Astrocyte (in vitro differentiated cells and primary cell): Measurements from ENCODE around the gene VAT1L. TPM values are rescaled to one million over a fixed set of nuclear protein-coding genes. Genes with fewer than 3 reads are reported as not detected.

Source experiments
- DNase-seq: peaks from one replicate; pipeline ENCODE4 v3.0.0-alpha.2; 2010; ENCODE audit warnings: low read depth
- FAIRE-seq: peaks from 2 replicates; lab custom pipeline; 2011; peaks lifted over from hg19 to GRCh38; lab: Jason Lieb, UNC
- H2AFZ ChIP-seq: 2 replicates; pipeline ENCODE4 v1.6.0; 2012; ENCODE audit warnings: low read depth, low read length, inconsistent platforms
- H3K27ac ChIP-seq: 2 replicates; pipeline ENCODE4 v1.5.1; 2011; ENCODE audit warnings: low read depth, low read length, inconsistent platforms
- H3K27me3 ChIP-seq: 2 replicates; pipeline ENCODE4 v1.6.0; 2011; ENCODE audit warnings: low read length, inconsistent platforms; ENCODE audit not compliant: insufficient read depth
- H3K36me3 ChIP-seq: 2 replicates; pipeline ENCODE4 v1.5.1; 2011; ENCODE audit warnings: low read length, inconsistent platforms; ENCODE audit not compliant: insufficient read depth
- H3K4me1 ChIP-seq: 2 replicates; pipeline ENCODE4 v1.5.1; 2011; ENCODE audit warnings: low read length, inconsistent platforms; ENCODE audit not compliant: insufficient read depth
- H3K4me2 ChIP-seq: 2 replicates; pipeline ENCODE4 v1.6.0; 2012; ENCODE audit warnings: low read length, inconsistent platforms
- H3K4me3 ChIP-seq: 2 replicates; pipeline ENCODE4 v1.5.1; 2011; ENCODE audit warnings: low read depth, mild to moderate bottlenecking, low read length, inconsistent platforms; ENCODE audit not compliant: insufficient read depth
- H3K79me2 ChIP-seq: 2 replicates; pipeline ENCODE4 v1.6.0; 2012; ENCODE audit warnings: mild to moderate bottlenecking, low read length, inconsistent platforms; ENCODE audit not compliant: insufficient read depth
- H3K9ac ChIP-seq: 2 replicates; pipeline ENCODE4 v1.6.0; 2012; ENCODE audit warnings: mild to moderate bottlenecking, low read length, inconsistent platforms
- H3K9me3 ChIP-seq: 2 replicates; pipeline ENCODE4 v1.5.1; 2012; ENCODE audit warnings: low read depth, mild to moderate bottlenecking, low read length, inconsistent platforms; ENCODE audit not compliant: insufficient read depth
- H4K20me1 ChIP-seq: 2 replicates; pipeline ENCODE4 v1.6.0; 2012; ENCODE audit warnings: low read length, inconsistent platforms; ENCODE audit not compliant: insufficient read depth
- H3K27ac Mint-ChIP-seq: one replicate; pipeline ENCODE4 v1.8.0; 2021; ENCODE audit warnings: mild to moderate bottlenecking, mixed read lengths; ENCODE audit not compliant: unreplicated experiment
- H3K27me3 Mint-ChIP-seq: one replicate; pipeline ENCODE4 v1.8.0; 2021; ENCODE audit warnings: low read depth, mixed read lengths; ENCODE audit not compliant: unreplicated experiment
- H3K36me3 Mint-ChIP-seq: one replicate; pipeline ENCODE4 v1.8.0; 2021; ENCODE audit warnings: low read depth, mixed read lengths; ENCODE audit not compliant: unreplicated experiment
- H3K4me1 Mint-ChIP-seq: one replicate; pipeline ENCODE4 v1.8.0; 2021; ENCODE audit warnings: low read depth, mixed read lengths; ENCODE audit not compliant: unreplicated experiment
- H3K4me3 Mint-ChIP-seq: one replicate; pipeline ENCODE4 v1.8.0; 2021; ENCODE audit warnings: mild to moderate bottlenecking, moderate library complexity, mixed read lengths; ENCODE audit not compliant: unreplicated experiment
- H3K9me3 Mint-ChIP-seq: one replicate; pipeline ENCODE4 v1.8.0; 2021; ENCODE audit warnings: mild to moderate bottlenecking, mixed read lengths; ENCODE audit not compliant: unreplicated experiment
- EZH2 ChIP-seq: IDR thresholded peaks from 2 replicates; pipeline ENCODE4 v1.6.1; 2012; ENCODE audit warnings: mild to moderate bottlenecking, low read length, inconsistent platforms; ENCODE audit not compliant: insufficient read depth
- total RNA-seq: library from RNA; stranded (reverse); gene quantifications from 2 replicates; pipeline ENCODE4 v1.2.1, GENCODE V29; 2021
- TF ChIP-seq, protein P1 (sequence below): IDR thresholded peaks from 2 replicates; pipeline ENCODE4 v1.5.1; 2011; ENCODE audit warnings: low read depth, mild to moderate bottlenecking, inconsistent platforms, low read length, moderate library complexity; ENCODE audit not compliant: insufficient read depth

Gene VAT1L
- total RNA-seq, 1 donor from 2014 or later = 3.3 TPM

DNA sequence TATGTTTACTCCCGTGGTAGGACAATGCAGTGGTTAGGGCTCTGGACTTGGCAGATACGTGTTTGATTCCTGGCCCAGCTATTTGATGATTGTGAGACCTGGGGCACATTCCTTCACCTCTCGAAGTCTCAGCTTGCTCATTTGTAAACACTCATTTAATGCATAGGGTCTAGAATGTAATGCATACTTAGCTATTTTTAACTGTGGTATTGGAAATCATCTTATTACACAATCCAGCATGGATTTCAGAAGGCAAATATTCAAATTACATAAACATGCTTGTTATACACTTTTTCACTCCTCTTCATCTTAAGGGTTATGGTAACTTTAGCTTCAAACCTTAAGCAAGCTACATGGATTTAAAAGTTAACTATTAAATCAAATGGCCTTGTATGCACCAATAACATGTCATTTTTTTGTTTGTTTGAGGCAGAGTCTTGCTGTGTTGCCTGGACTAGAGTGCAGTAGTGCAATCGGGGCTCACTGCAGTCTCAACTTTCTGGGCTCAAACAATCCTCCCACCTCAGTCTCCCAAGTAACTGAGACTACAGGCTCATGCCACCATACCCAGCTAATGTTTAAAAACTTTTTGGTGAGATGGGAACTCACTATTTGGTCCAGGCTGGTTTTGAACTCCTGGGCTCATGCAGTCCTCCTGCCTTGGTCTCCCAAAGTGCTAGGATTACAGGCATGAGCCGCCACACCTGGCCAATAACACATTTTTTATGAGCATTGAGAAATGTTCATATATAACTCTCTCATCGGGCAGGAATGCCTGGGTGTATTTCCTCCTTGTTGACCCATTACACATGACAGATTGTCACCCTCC is 52.5 kb downstream of the VAT1L start:
- H3K9me3 Mint-ChIP-seq = no peaks in the 10 kb centered on the region
- peaks cover 4% of the 10 kb centered on the region for H3K4me1 Mint-ChIP-seq
- no peak overlapping the region for H3K27ac ChIP-seq

DNA sequence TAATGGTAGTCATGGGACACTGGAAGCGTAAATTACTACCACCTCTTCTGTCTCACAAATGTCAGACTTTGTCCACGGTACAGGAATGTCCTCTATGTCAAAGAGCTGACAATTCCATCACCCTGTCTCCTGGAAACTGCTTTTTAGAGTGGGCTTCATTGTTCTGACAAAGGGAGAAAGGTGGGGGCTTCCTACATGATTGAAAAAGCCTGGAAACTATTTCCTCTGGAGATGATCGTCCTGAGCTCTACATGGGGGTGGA is 53.1 kb downstream of the VAT1L start:
- Histone ChIP-seq H3K27me3 (no peaks in the 10 kb centered on the region), H2AFZ (no peak overlapping the region), H3K27ac (no peak overlapping the region), H3K79me2 (no peaks in the 10 kb centered on the region), H4K20me1 (no peaks in the 10 kb centered on the region), H3K9ac (no peak overlapping the region), H3K36me3 (no peaks in the 10 kb centered on the region), H3K4me2 (no peak overlapping the region), H3K4me1 (peaks cover 3% of the 10 kb centered on the region), H3K4me3 (no peak overlapping the region), H3K9me3 (no peaks in the 10 kb centered on the region)
- FAIRE-seq = no peak
- no peak overlapping the region for H3K4me3 Mint-ChIP-seq
- H3K27me3 Mint-ChIP-seq = peaks cover 8% of the 10 kb centered on the region
- no peak overlapping the region for H3K27ac Mint-ChIP-seq
- DNase-seq = no peak
- TF ChIP-seq, protein P1, sequence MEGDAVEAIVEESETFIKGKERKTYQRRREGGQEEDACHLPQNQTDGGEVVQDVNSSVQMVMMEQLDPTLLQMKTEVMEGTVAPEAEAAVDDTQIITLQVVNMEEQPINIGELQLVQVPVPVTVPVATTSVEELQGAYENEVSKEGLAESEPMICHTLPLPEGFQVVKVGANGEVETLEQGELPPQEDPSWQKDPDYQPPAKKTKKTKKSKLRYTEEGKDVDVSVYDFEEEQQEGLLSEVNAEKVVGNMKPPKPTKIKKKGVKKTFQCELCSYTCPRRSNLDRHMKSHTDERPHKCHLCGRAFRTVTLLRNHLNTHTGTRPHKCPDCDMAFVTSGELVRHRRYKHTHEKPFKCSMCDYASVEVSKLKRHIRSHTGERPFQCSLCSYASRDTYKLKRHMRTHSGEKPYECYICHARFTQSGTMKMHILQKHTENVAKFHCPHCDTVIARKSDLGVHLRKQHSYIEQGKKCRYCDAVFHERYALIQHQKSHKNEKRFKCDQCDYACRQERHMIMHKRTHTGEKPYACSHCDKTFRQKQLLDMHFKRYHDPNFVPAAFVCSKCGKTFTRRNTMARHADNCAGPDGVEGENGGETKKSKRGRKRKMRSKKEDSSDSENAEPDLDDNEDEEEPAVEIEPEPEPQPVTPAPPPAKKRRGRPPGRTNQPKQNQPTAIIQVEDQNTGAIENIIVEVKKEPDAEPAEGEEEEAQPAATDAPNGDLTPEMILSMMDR = no peak
- TF ChIP-seq EZH2 = no peak
- H3K9me3 Mint-ChIP-seq = no peaks in the 10 kb centered on the region
- H3K4me1 Mint-ChIP-seq = peaks cover 4% of the 10 kb centered on the region
- H3K36me3 Mint-ChIP-seq = no peaks in the 10 kb centered on the region

More for the DNA sequence above, 52.5 kb downstream of the VAT1L start:
- Histone ChIP-seq H4K20me1 (no peaks in the 10 kb centered on the region), H3K4me1 (peaks cover 3% of the 10 kb centered on the region), H2AFZ (no peak overlapping the region), H3K9ac (no peak overlapping the region), H3K79me2 (no peaks in the 10 kb centered on the region), H3K27me3 (no peaks in the 10 kb centered on the region), H3K36me3 (no peaks in the 10 kb centered on the region), H3K4me3 (no peak overlapping the region), H3K9me3 (no peaks in the 10 kb centered on the region), H3K4me2 (no peak overlapping the region)
- no peak for FAIRE-seq
- DNase-seq = peak; percentile 71
- TF ChIP-seq EZH2 = no peak
- TF ChIP-seq, protein P1 = no peak
- H3K4me3 Mint-ChIP-seq = no peak overlapping the region
- no peaks in the 10 kb centered on the region for H3K36me3 Mint-ChIP-seq
- H3K27me3 Mint-ChIP-seq = peaks cover 8% of the 10 kb centered on the region
- no peak overlapping the region for H3K27ac Mint-ChIP-seq

DNA sequence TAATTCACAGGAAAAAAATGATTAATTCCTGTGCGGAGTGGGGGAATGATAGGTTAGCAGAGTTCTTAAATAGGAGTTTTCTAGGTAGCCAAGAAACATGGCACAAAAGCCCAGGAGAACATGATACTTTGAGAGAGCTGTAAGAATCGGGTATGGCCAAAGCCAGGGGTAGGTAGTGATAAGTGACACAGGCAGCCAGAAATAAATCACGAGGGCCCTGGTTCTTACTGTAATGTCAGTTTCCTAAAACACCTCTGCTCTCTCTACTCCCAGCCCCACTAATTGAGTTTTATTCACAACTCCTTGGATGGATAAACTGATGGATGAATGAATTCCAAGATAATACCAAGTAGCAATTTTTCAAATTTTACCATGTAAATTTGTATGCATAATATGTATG is 54.1 kb downstream of the VAT1L start:
- Histone ChIP-seq H3K36me3 (no peaks in the 10 kb centered on the region), H3K4me1 (peaks cover 3% of the 10 kb centered on the region), H3K27me3 (no peaks in the 10 kb centered on the region), H3K9ac (no peak overlapping the region), H3K79me2 (no peaks in the 10 kb centered on the region), H3K4me2 (no peak overlapping the region), H3K4me3 (no peak overlapping the region), H4K20me1 (no peaks in the 10 kb centered on the region), H3K27ac (no peak overlapping the region), H2AFZ (no peak overlapping the region), H3K9me3 (no peaks in the 10 kb centered on the region)
- Mint-ChIP-seq H3K4me3 (no peak overlapping the region), H3K4me1 (peaks cover 4% of the 10 kb centered on the region), H3K36me3 (no peaks in the 10 kb centered on the region), H3K9me3 (no peaks in the 10 kb centered on the region), H3K27ac (no peak overlapping the region), H3K27me3 (peaks cover 8% of the 10 kb centered on the region)
- no peak for FAIRE-seq
- DNase-seq = no peak
- TF ChIP-seq, protein P1 = no peak
- TF ChIP-seq EZH2 = no peak
